ENCODE results near the gene PHC2.
A peak's percentile ranks its signal among the peaks of the same experiment; 100 is the strongest.

PHC2 gene

DNA sequence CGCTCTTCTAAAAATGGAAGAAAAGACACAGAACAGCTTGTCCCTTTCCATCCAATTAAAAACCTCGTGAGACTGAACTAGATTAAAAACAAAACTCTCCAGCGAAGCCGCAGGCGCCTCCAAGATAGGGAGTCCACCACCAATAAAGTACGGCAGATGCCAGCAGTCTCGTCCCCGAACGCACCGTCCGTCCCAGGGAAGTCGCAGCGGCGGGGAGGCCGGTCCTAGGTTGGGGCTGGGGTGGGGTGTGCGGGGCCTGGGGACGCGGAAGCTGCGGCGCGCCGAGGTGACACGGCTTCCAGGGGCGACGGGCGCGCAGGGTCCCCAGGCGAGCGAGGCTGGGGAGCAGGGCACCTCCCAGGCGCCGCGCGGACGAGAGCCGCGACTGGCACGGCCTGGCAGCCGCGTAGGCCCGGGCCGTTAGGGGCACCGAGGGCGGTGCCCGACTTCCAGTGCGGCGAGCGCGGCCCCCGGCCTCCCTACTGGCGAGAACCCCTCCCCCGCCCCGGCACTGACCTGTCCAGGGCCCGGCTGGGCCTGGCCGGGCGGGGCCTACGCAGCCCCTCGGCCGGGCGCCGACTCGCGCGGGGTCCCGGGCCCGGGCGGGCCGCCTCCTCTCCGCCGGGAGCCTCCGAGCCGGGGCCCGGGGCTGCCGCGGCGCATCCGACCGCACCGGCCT, 81.7 kb downstream of the PHC2 start:
- TF ChIP-seq, protein P1, sequence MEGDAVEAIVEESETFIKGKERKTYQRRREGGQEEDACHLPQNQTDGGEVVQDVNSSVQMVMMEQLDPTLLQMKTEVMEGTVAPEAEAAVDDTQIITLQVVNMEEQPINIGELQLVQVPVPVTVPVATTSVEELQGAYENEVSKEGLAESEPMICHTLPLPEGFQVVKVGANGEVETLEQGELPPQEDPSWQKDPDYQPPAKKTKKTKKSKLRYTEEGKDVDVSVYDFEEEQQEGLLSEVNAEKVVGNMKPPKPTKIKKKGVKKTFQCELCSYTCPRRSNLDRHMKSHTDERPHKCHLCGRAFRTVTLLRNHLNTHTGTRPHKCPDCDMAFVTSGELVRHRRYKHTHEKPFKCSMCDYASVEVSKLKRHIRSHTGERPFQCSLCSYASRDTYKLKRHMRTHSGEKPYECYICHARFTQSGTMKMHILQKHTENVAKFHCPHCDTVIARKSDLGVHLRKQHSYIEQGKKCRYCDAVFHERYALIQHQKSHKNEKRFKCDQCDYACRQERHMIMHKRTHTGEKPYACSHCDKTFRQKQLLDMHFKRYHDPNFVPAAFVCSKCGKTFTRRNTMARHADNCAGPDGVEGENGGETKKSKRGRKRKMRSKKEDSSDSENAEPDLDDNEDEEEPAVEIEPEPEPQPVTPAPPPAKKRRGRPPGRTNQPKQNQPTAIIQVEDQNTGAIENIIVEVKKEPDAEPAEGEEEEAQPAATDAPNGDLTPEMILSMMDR (IDR thresholded peaks at IDR 0.05; ENCODE audit: control extremely low read depth, extremely low read depth, low read depth, missing control alignments), result no peak
- DNase-seq (ENCODE audit: extremely low spot score), result peak; percentile 51
- POLR2A ChIA-PET, result interaction anchor here (0.7 to 1.2 kb wide), 2 partner anchors 168 to 384 kb away, joined by 3 to 5 read pairs; partner anchors contain the start of genes RNF19B and TRIM62
- CTCF ChIA-PET, result interaction anchor here (1.1 to 2.4 kb wide), 5 partner anchors 10 to 131 kb away, joined by 4 to 8 read pairs (median 4); no protein-coding TSS in a partner anchor

DNA sequence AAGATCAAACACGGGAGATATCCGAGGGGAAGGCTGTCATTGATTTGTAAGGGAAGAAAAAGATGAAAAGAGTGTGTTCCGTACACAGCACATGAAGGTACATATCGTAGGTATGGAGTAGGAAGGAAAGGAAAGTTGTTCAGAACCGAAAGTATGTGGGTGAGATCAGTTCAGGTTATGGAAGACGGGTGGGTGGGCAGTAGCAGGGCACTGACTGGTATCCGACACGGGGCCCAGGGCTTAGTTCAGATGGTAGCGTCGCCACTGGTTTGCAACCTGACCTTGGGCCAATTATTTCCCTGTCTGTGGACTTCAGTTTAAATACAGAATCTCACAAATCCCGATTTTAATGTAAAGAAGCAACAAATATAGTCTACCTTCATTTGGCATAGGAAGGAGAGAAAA, 82.2 kb downstream of the PHC2 start:
- CTCF ChIA-PET, result interaction anchor here (1.1 to 1.6 kb wide), 2 partner anchors 53 to 122 kb away, joined by 4 to 5 read pairs; no protein-coding TSS in a partner anchor
- POLR2A ChIA-PET, result no interaction called here
- TF ChIP-seq, protein P1 (IDR thresholded peaks at IDR 0.05; ENCODE audit: control extremely low read depth, extremely low read depth, low read depth, missing control alignments), result no peak
- no peak for DNase-seq (ENCODE audit: extremely low spot score)

DNA sequence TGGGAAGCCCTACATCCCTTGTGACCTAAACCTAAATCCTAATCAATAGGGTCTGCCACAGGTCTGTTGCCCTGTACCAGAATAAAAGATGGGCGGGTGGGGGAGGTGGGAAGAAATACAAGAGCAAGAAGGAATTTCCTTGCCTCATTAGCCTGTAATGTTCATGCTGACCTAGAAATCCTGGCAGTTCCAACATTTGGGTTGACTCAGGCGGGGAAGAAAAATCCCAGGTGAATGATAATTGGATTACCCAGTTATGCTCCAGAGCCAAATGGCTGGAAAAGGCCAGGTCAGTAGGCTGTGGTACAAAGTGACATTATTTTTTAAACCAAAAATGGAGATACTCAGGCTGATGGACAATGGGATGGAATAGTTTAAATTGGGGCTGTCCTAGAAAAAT, 82.7 kb downstream of the PHC2 start:
- ChIA-PET POLR2A (no interaction called here), CTCF (interaction anchor here (1.1 to 1.6 kb wide), 2 partner anchors 52 to 123 kb away, joined by 4 to 5 read pairs; no protein-coding TSS in a partner anchor)
- DNase-seq (ENCODE audit: extremely low spot score), result no peak
- TF ChIP-seq, protein P1 (IDR thresholded peaks at IDR 0.05; ENCODE audit: control extremely low read depth, extremely low read depth, low read depth, missing control alignments), result no peak

DNA sequence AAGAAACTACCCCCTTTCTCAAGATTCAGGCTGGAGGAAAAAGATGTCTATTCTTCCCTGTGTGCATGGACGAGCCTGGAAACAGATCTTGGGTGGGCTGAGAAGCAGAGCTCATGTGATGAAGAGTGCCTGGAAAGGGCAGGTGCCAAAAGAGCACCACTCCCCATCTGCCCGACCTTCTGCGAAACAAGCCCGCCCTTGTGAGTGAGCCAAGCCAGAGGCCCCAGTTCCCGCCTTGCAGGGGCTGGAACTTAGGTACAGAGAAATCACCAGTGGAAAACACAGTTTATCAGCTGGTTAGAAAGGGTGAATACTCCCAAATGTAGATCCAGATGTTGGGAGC, 83.3 kb downstream of the PHC2 start:
- POLR2A ChIA-PET, result no interaction called here
- TF ChIP-seq, protein P1 (IDR thresholded peaks at IDR 0.05; ENCODE audit: control extremely low read depth, extremely low read depth, low read depth, missing control alignments), result no peak
- CTCF ChIA-PET, result interaction anchor here (1.6 kb wide), 1 partner anchor 52 kb away, joined by 5 read pairs; no protein-coding TSS in a partner anchor
- no peak for DNase-seq (ENCODE audit: extremely low spot score)

DNA sequence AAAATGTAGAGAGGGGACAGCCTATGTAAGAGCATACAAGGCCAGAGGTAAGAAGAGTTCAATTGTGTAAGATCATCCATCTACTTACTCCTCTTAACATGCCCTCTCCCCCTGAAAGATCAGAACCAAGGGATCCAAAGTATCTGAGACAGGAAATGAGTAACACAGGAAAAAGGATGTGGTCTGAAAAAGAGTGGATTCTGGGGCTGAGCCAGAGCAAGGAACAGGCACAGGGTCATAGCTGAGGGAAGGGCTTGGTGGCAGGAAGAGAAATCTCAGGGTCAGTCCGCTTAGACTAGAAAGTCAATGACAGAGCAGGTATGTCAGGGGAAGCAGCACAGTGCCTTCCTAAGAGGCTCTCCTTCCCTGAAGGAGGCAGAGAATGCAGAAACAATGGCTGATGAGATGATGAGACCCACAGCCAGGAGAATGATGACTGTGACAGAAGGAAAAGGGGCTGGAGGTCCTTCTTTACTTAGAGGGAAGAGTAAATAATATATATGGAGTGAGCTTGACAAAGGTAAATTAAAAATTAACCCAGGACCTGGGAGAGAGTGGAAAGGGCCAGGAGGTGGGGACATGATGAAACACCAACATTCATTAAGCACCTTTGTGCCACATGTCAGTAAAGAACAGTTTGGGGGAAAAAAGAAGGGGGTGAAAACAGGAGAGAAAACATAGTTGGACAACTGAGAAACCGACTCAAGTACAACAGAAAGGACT, 83.8 kb downstream of the PHC2 start:
- TF ChIP-seq, protein P1 (IDR thresholded peaks at IDR 0.05; ENCODE audit: control extremely low read depth, extremely low read depth, low read depth, missing control alignments), result no peak
- POLR2A ChIA-PET, result no interaction called here
- CTCF ChIA-PET, result interaction anchor here (1.6 kb wide), 1 partner anchor 51 kb away, joined by 5 read pairs; no protein-coding TSS in a partner anchor
- no peak for DNase-seq (ENCODE audit: extremely low spot score)

DNA sequence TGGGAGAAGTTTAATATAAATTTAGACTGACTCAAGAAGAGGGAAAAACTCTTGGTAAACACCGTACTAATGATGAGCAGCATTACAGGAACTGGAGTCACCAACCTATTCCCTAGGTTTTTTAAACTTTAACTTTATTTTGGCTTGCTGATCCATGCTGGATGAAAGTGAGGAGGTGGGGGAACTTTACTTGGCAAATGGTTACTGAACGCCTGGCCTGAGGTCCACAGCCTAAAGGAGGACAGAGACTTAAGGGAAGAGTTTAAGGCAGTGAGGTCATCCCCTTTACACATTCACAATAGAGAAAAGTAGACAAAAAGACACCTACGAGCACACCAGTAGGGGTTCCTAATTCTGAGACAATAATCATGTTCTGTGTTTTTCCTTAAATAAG, 84.4 kb downstream of the PHC2 start:
- ChIA-PET POLR2A (no interaction called here), CTCF (no interaction called here)
- DNase-seq (ENCODE audit: extremely low spot score), result no peak

More for the DNA sequence above, 84.4 kb downstream of the PHC2 start:
- TF ChIP-seq, protein P1 (IDR thresholded peaks at IDR 0.05; ENCODE audit: control extremely low read depth, extremely low read depth, low read depth, missing control alignments), result no peak
